ENCODE measurements around the gene WDPCP.

The WDPCP gene

GRCh38 chr2:63514781-63515180 is 73.5 kb downstream of the WDPCP start:
- TF ChIP-seq ISL1 (CRISPR knock-in tag; IDR thresholded peaks at IDR 0.05) = no peak
- TF ChIP-seq GLIS3 (CRISPR knock-in tag; IDR thresholded peaks at IDR 0.05) = no peak
- no peak for TF ChIP-seq ZNF565 (CRISPR knock-in tag; conservative IDR thresholded peaks at IDR 0.05; ENCODE audit: low read depth)
- TF ChIP-seq ZNF70 (CRISPR knock-in tag; IDR thresholded peaks at IDR 0.05) = no peak
- TF ChIP-seq ESRRG (CRISPR knock-in tag; IDR thresholded peaks at IDR 0.05) = no peak
- no peak for TF ChIP-seq TCF4 (CRISPR knock-in tag; IDR thresholded peaks at IDR 0.05; ENCODE audit: borderline replicate concordance)
- TF ChIP-seq, protein P1, sequence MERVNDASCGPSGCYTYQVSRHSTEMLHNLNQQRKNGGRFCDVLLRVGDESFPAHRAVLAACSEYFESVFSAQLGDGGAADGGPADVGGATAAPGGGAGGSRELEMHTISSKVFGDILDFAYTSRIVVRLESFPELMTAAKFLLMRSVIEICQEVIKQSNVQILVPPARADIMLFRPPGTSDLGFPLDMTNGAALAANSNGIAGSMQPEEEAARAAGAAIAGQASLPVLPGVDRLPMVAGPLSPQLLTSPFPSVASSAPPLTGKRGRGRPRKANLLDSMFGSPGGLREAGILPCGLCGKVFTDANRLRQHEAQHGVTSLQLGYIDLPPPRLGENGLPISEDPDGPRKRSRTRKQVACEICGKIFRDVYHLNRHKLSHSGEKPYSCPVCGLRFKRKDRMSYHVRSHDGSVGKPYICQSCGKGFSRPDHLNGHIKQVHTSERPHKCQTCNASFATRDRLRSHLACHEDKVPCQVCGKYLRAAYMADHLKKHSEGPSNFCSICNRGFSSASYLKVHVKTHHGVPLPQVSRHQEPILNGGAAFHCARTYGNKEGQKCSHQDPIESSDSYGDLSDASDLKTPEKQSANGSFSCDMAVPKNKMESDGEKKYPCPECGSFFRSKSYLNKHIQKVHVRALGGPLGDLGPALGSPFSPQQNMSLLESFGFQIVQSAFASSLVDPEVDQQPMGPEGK (CRISPR knock-in tag; IDR thresholded peaks at IDR 0.05; ENCODE audit: borderline replicate concordance) = no peak
- TF ChIP-seq RARB (CRISPR knock-in tag; IDR thresholded peaks at IDR 0.05) = no peak
- no peak for TF ChIP-seq PPARA (CRISPR knock-in tag; IDR thresholded peaks at IDR 0.05; ENCODE audit: borderline replicate concordance)
- no peak for TF ChIP-seq ARNTL (CRISPR knock-in tag; IDR thresholded peaks at IDR 0.05; ENCODE audit: borderline replicate concordance, low read depth)
- no peak for TF ChIP-seq OSR1 (CRISPR knock-in tag; IDR thresholded peaks at IDR 0.05)
- TF ChIP-seq ZFP3 (CRISPR knock-in tag; IDR thresholded peaks at IDR 0.05) = no peak
- TF ChIP-seq SNAI2 (CRISPR knock-in tag; IDR thresholded peaks at IDR 0.05) = no peak
- no peak for TF ChIP-seq BACH2 (CRISPR knock-in tag; IDR thresholded peaks at IDR 0.05; ENCODE audit: borderline replicate concordance)
- ATAC-seq = no peak

DNA sequence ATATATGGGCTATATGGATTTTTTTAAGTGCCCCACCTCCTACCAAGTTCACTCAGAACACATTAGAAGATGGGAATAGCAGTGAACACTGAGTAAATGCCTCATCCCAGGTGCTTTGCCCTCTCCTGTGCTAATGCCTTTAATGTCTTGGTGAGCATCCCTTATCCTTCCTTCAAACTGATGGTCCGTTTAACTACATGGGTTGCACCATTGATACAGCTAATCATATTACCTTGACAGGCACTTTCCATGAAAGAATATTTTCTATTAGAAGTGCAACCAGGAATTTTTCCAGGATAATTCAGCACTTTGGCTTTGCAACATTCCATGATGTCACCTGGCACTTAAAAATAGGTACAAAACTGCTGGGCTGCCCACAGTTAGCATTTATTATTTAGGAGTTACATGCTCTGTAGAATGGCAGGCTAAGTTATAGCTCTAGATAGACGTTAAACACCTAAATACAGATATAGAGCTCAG is 74.0 kb downstream of the WDPCP start:
- no peak for ATAC-seq
- no peak for TF ChIP-seq GLIS3 (CRISPR knock-in tag; IDR thresholded peaks at IDR 0.05)
- no peak for TF ChIP-seq TCF4 (CRISPR knock-in tag; IDR thresholded peaks at IDR 0.05; ENCODE audit: borderline replicate concordance)
- no peak for TF ChIP-seq ISL1 (CRISPR knock-in tag; IDR thresholded peaks at IDR 0.05)
- no peak for TF ChIP-seq ZC3H10 (CRISPR knock-in tag; IDR thresholded peaks at IDR 0.05)
- TF ChIP-seq, protein P2, sequence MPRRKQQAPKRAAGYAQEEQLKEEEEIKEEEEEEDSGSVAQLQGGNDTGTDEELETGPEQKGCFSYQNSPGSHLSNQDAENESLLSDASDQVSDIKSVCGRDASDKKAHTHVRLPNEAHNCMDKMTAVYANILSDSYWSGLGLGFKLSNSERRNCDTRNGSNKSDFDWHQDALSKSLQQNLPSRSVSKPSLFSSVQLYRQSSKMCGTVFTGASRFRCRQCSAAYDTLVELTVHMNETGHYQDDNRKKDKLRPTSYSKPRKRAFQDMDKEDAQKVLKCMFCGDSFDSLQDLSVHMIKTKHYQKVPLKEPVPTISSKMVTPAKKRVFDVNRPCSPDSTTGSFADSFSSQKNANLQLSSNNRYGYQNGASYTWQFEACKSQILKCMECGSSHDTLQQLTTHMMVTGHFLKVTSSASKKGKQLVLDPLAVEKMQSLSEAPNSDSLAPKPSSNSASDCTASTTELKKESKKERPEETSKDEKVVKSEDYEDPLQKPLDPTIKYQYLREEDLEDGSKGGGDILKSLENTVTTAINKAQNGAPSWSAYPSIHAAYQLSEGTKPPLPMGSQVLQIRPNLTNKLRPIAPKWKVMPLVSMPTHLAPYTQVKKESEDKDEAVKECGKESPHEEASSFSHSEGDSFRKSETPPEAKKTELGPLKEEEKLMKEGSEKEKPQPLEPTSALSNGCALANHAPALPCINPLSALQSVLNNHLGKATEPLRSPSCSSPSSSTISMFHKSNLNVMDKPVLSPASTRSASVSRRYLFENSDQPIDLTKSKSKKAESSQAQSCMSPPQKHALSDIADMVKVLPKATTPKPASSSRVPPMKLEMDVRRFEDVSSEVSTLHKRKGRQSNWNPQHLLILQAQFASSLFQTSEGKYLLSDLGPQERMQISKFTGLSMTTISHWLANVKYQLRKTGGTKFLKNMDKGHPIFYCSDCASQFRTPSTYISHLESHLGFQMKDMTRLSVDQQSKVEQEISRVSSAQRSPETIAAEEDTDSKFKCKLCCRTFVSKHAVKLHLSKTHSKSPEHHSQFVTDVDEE (CRISPR knock-in tag; IDR thresholded peaks at IDR 0.05) = no peak
- TF ChIP-seq SNAI2 (CRISPR knock-in tag; IDR thresholded peaks at IDR 0.05) = no peak
- TF ChIP-seq CSDC2 (CRISPR knock-in tag; IDR thresholded peaks at IDR 0.05) = no peak
- no peak for TF ChIP-seq TOX (CRISPR knock-in tag; IDR thresholded peaks at IDR 0.05; ENCODE audit: borderline replicate concordance)
- no peak for TF ChIP-seq OSR1 (CRISPR knock-in tag; IDR thresholded peaks at IDR 0.05)
- TF ChIP-seq, protein P1 (CRISPR knock-in tag; IDR thresholded peaks at IDR 0.05; ENCODE audit: borderline replicate concordance) = no peak
- no peak for TF ChIP-seq CSRNP3 (CRISPR knock-in tag; IDR thresholded peaks at IDR 0.05)
- TF ChIP-seq ZNF565 (CRISPR knock-in tag; conservative IDR thresholded peaks at IDR 0.05; ENCODE audit: low read depth) = no peak
- TF ChIP-seq ZFP30 (CRISPR knock-in tag; IDR thresholded peaks at IDR 0.05) = no peak
- no peak for TF ChIP-seq ZNF8 (CRISPR knock-in tag; IDR thresholded peaks at IDR 0.05)
- no peak for TF ChIP-seq ZNF70 (CRISPR knock-in tag; IDR thresholded peaks at IDR 0.05)
- TF ChIP-seq ESRRG (CRISPR knock-in tag; IDR thresholded peaks at IDR 0.05) = no peak

DNA sequence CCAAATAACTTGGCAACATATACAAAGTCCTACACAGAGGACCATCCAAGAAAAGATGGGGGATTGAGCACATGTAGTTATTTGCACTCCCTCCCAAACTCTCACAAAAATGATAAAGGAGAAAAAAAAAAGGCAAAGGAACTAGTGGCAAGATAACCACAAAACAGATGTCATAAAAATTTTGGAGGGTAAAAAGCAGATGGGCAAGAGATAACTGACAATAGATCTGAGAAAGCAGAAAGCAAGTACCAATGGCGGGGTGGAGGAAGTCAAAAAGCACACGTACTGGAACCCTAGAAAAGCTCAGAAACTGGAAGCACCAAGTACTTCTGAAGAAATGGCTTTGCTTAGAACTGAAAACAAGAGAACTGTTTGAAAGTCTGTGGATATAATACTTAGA is 82.0 kb downstream of the WDPCP start:
- no peak for ATAC-seq
- TF ChIP-seq ZFP3 (CRISPR knock-in tag; IDR thresholded peaks at IDR 0.05) (no peak), OSR1 (CRISPR knock-in tag; IDR thresholded peaks at IDR 0.05) (no peak), TOX (CRISPR knock-in tag; IDR thresholded peaks at IDR 0.05; ENCODE audit: borderline replicate concordance) (no peak)

GRCh38 chr2:63503818-63504217 is 84.5 kb downstream of the WDPCP start:
- ATAC-seq = no peak
- TF ChIP-seq ZNF8 (CRISPR knock-in tag; IDR thresholded peaks at IDR 0.05) (no peak), PPARA (CRISPR knock-in tag; IDR thresholded peaks at IDR 0.05; ENCODE audit: borderline replicate concordance) (no peak), ZNF70 (CRISPR knock-in tag; IDR thresholded peaks at IDR 0.05) (no peak), TOX (CRISPR knock-in tag; IDR thresholded peaks at IDR 0.05; ENCODE audit: borderline replicate concordance) (no peak), GLIS3 (CRISPR knock-in tag; IDR thresholded peaks at IDR 0.05) (no peak)
